HL-60 (cell line): ENCODE data around the gene GIT2.

Source experiments
- DNase-seq, 2 experiments: peaks; one replicate each; pipeline ENCODE4 v3.0.0-alpha.2; 2010 to 2020; ENCODE audit warnings: low read depth in 1 of 2, low spot score in 1 of 2
- H3K27ac ChIP-seq: fragments of 250-450 bp; sonication (Bioruptor Pico); replicated peaks from 2 replicates; pipeline ENCODE4 v1.5.1; 2020; ENCODE audit warnings: mild to moderate bottlenecking, moderate library complexity
- H3K27me3 ChIP-seq: fragments of 250-450 bp; sonication (Bioruptor Pico); 2 replicates; pipeline ENCODE4 v1.5.1; 2021; ENCODE audit warnings: mild to moderate bottlenecking, moderate library complexity; ENCODE audit not compliant: insufficient read depth, poor library complexity, severe bottlenecking
- H3K4me3 ChIP-seq: replicated peaks from 2 replicates; pipeline ENCODE4 v1.5.1; 2011; ENCODE audit warnings: mild to moderate bottlenecking, control low read depth, low read length; ENCODE audit not compliant: insufficient read depth
- CTCF ChIP-seq: IDR thresholded peaks from one replicate; pipeline ENCODE4 v1.5.1; 2011; ENCODE audit warnings: low read length, control low read depth, inconsistent platforms; ENCODE audit not compliant: insufficient read depth
- GABPA ChIP-seq: IDR thresholded peaks from 2 replicates; pipeline ENCODE4 v1.6.1; 2012; ENCODE audit warnings: low read depth
- POLR2AphosphoS5 ChIP-seq: IDR thresholded peaks from 2 replicates; pipeline ENCODE4 v1.6.1; 2012; ENCODE audit warnings: low read depth
- REST ChIP-seq: IDR thresholded peaks from 2 replicates; pipeline ENCODE4 v1.6.1; 2012; ENCODE audit warnings: low read depth; ENCODE audit not compliant: insufficient replicate concordance
- SPI1 ChIP-seq: IDR thresholded peaks from 2 replicates; pipeline ENCODE4 v1.6.1; 2012; ENCODE audit warnings: low read depth, mild to moderate bottlenecking, borderline replicate concordance

The GIT2 gene

GRCh38 chr12:109916045-109916444 lies 80.1 kb downstream of the GIT2 start:
- no peak for TF ChIP-seq GABPA
- TF ChIP-seq POLR2AphosphoS5 = no peak
- no peak for TF ChIP-seq REST
- TF ChIP-seq CTCF = no peak
- no peak for TF ChIP-seq SPI1
- no peak for DNase-seq
- H3K4me3 ChIP-seq = no peak overlapping the region
- no peaks in the 10 kb centered on the region for H3K27me3 ChIP-seq
- H3K27ac ChIP-seq = no peak overlapping the region

- Histone ChIP-seq H3K4me3 (no peak overlapping the region), H3K27me3 (no peaks in the 10 kb centered on the region), H3K27ac (no peak overlapping the region)
- TF ChIP-seq GABPA (no peak), SPI1 (no peak), CTCF (no peak), POLR2AphosphoS5 (no peak), REST (no peak)
- DNase-seq = no peak
Measured at GRCh38 chr12:109915171-109916040, 80.8 kb downstream of the GIT2 start.

GRCh38 chr12:109914461-109914860 lies 81.7 kb downstream of the GIT2 start:
- no peaks in the 10 kb centered on the region for H3K27me3 ChIP-seq

More at GRCh38 chr12:109914461-109914860, 81.7 kb downstream of the GIT2 start:
- DNase-seq = no peak
- no peak for TF ChIP-seq SPI1
- TF ChIP-seq CTCF = no peak
- TF ChIP-seq POLR2AphosphoS5 = no peak
- TF ChIP-seq GABPA = no peak
- TF ChIP-seq REST = no peak
- Histone ChIP-seq H3K27ac (no peak overlapping the region), H3K4me3 (no peak overlapping the region)
